ENCODE results near the gene SPATA9. TPM values are rescaled to one million over a fixed set of nuclear protein-coding genes. Genes with fewer than 3 reads are reported as not detected.
"Not testable (repeated sequence)": the region's sequence is repeated elsewhere in the genome, so short reads cannot be mapped to it uniquely, and the experiment has no call there.

The SPATA9 gene
- total RNA-seq, 2 donors from 2014 or later, result not detected

GRCh38 chr5:95723632-95724369, 41.0 kb upstream of the SPATA9 start:
- H3K9me3 Mint-ChIP-seq, result no peaks in the 10 kb centered on the region
- no peaks in the 10 kb centered on the region for H3K4me1 Mint-ChIP-seq
- ATAC-seq (replicated peaks), result no peak
- no peak overlapping the region for H3K27ac Mint-ChIP-seq
- H3K27me3 Mint-ChIP-seq, result no peaks in the 10 kb centered on the region
- H3K36me3 Mint-ChIP-seq (ENCODE audit: low read depth), result no peaks in the 10 kb centered on the region
- H3K4me3 Mint-ChIP-seq, result no peak overlapping the region

DNA sequence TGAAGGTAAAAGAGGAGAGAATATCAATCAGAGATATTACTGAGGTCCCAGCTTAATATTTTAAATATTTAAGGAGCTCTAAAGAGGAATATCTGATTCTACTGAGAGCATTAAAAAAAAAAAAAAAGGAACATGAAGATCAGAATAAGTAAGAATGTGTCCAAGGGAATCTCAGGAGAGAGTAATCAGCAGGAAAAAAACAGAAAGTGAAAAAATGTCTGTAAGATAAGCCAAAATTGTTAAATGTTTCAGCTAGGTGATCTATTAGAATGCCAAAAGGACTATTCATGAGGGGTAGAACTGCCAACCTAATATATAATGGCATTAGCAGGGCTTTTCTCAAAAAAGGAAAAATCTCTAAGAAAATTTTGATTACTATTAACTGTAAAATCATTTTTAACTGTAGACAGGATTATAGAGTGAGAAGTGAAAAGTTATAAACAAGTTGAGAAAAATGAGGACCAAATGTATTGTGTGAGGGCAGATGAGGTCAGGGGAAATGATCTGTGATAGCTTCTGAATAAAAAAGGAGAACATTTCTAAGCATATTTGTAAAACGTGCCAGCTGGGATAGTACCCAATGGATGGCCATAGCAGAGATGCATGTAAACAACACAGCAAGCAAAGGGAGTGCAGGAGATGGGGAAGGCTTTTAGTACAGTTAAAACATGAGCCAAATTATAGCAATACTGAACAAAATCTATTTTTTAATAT, 38.9 kb upstream of the SPATA9 start:
- no peaks in the 10 kb centered on the region for H3K27me3 Mint-ChIP-seq
- H3K9me3 Mint-ChIP-seq, result no peaks in the 10 kb centered on the region
- no peak for ATAC-seq (replicated peaks)
- no peaks in the 10 kb centered on the region for H3K4me1 Mint-ChIP-seq
- H3K27ac Mint-ChIP-seq, result no peak overlapping the region
- H3K36me3 Mint-ChIP-seq (ENCODE audit: low read depth), result no peaks in the 10 kb centered on the region
- H3K4me3 Mint-ChIP-seq, result no peak overlapping the region

GRCh38 chr5:95720094-95720786, 37.4 kb upstream of the SPATA9 start:
- no peaks in the 10 kb centered on the region for H3K9me3 Mint-ChIP-seq

GRCh38 chr5:95718738-95719137, 35.9 kb upstream of the SPATA9 start:
- no peak overlapping the region for H3K27ac Mint-ChIP-seq
- H3K9me3 Mint-ChIP-seq, result no peaks in the 10 kb centered on the region
- H3K36me3 Mint-ChIP-seq (ENCODE audit: low read depth), result no peaks in the 10 kb centered on the region
- no peak overlapping the region for H3K4me3 Mint-ChIP-seq
- peaks cover 15% of the 10 kb centered on the region for H3K4me1 Mint-ChIP-seq
- H3K27me3 Mint-ChIP-seq, result no peaks in the 10 kb centered on the region
- ATAC-seq (replicated peaks), result no peak

More at GRCh38 chr5:95720094-95720786, 37.4 kb upstream of the SPATA9 start:
- Mint-ChIP-seq H3K4me3 (no peak overlapping the region), H3K36me3 (ENCODE audit: low read depth) (no peaks in the 10 kb centered on the region), H3K27ac (no peak overlapping the region), H3K27me3 (no peaks in the 10 kb centered on the region), H3K4me1 (peaks cover 14% of the 10 kb centered on the region)
- no peak for ATAC-seq (replicated peaks)

DNA sequence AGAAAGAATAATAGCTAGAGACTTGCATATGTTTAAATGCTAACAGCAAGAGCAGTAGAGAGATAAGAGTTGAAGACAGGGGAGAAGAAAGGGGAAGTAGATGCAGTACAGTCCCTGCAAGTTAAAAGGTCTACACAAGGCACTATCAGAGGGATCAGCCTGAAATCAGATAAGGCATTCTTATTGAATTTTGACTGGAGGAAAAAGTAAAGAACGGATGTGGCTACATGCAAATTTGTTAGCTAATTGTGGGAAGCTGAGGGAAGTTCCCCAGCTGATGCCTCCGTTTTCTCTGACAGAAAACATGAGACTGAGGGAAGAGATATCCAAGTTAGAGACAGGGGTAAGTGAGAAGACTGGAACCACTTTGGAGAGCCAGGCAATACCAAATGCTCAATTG, 35.4 kb upstream of the SPATA9 start:
- Mint-ChIP-seq H3K36me3 (ENCODE audit: low read depth) (no peaks in the 10 kb centered on the region), H3K27ac (no peak overlapping the region), H3K27me3 (no peaks in the 10 kb centered on the region), H3K4me3 (no peak overlapping the region), H3K9me3 (no peaks in the 10 kb centered on the region), H3K4me1 (peaks cover 15% of the 10 kb centered on the region)
- peak; percentile 82 for ATAC-seq (replicated peaks)

GRCh38 chr5:95717439-95717838, 34.6 kb upstream of the SPATA9 start:
- no peaks in the 10 kb centered on the region for H3K27me3 Mint-ChIP-seq
- peaks cover 15% of the 10 kb centered on the region for H3K4me1 Mint-ChIP-seq
- no peak overlapping the region for H3K27ac Mint-ChIP-seq
- ATAC-seq (replicated peaks), result no peak
- no peak overlapping the region for H3K4me3 Mint-ChIP-seq
- H3K36me3 Mint-ChIP-seq (ENCODE audit: low read depth), result no peaks in the 10 kb centered on the region
- no peaks in the 10 kb centered on the region for H3K9me3 Mint-ChIP-seq

DNA sequence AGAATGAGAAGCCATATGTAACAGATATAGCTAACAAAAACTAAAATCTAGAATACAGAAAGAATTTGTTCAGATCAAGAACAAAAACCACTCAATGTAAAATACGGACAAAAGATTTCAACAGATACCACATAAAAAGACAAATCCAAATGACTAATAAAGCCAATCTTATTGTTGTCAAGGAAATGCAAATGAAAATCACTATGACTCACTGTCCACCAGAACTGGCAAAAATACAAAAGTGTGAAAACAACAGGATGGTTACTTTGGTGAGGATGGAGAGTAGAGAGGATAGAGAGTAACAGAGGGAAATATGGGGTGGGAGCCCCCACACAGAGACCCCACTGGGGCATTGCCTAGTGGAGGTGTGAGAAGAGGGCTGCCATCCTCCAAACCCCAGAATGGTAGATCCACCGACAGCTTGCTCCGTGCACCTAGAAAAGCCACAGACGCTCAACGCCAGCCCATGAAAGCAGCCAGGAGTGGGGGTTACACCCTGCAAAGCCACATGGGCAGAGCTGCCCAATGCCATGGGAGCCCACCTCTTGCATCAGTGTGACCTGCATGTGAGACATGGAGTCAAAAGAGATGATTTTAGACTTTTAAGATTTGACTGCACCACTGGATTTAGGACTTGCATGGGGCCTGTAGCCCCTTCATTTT, 33.1 kb upstream of the SPATA9 start:
- H3K36me3 Mint-ChIP-seq (ENCODE audit: low read depth), result no peaks in the 10 kb centered on the region
- peaks cover 15% of the 10 kb centered on the region for H3K4me1 Mint-ChIP-seq
- peak; percentile 60 for ATAC-seq (replicated peaks)
- no peaks in the 10 kb centered on the region for H3K9me3 Mint-ChIP-seq
- peak overlapping the region; percentile 65 for H3K27ac Mint-ChIP-seq
- no peaks in the 10 kb centered on the region for H3K27me3 Mint-ChIP-seq
- peak overlapping the region; percentile 10 for H3K4me3 Mint-ChIP-seq

DNA sequence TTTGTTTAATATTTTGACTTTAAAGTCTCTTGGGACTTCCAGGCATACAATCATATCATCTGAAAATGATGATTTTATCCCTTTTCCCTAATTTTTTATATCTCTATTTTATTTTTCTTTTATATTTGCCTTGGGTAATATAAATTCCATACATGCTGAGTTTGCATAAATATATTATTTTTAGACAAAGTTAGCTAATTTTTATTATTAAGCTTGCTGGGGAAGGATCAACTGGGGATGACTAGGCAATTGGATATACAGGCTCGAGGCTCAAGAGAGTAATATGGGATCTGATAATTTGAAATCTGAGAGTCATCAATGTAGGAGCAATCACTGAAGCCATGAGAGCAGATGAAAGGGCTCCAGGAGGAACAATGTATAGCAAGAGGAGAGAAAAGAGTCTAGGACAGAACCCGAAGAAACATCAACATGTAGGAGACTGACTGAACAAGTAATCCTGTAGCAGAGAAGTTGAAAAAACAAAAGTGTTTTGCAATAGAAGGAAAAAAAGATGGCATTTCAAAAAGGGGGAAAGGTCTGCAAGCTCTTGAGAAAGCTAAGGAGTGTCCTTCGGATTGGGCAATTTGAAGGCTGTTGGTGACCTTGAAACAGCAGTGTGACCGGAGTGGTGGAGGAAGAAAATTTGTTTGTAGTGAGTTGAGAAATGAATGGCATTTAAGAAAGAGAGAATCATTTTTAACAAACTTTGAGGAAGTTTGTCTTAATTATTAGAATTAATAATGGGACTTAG, 31.3 kb upstream of the SPATA9 start:
- no peaks in the 10 kb centered on the region for H3K9me3 Mint-ChIP-seq
- ATAC-seq (replicated peaks), result no peak
- no peak overlapping the region for H3K27ac Mint-ChIP-seq
- peaks cover 15% of the 10 kb centered on the region for H3K4me1 Mint-ChIP-seq
- no peak overlapping the region for H3K4me3 Mint-ChIP-seq
- no peaks in the 10 kb centered on the region for H3K27me3 Mint-ChIP-seq
- H3K36me3 Mint-ChIP-seq (ENCODE audit: low read depth), result no peaks in the 10 kb centered on the region

DNA sequence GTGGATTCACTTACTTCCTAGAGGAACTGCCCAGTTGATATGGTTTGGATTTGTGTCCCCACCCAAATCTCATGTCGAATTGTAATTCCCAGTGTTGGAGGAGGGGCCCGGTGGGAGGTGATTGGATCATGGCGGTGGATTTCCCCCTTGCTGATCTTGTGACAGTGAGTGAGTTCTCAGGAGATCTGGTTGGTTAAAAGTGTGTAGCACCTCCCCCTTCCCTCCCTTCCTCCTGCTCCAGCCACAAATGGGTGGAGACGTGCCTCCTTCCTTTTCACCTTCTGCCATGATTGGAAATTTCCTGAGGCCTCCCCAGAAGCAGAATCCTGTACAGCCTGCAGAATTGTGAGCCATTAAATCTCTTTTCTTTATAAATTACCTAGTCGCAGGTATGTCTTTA, 30.5 kb upstream of the SPATA9 start:
- not testable (repeated sequence) for ATAC-seq (replicated peaks); H3K27ac Mint-ChIP-seq

DNA sequence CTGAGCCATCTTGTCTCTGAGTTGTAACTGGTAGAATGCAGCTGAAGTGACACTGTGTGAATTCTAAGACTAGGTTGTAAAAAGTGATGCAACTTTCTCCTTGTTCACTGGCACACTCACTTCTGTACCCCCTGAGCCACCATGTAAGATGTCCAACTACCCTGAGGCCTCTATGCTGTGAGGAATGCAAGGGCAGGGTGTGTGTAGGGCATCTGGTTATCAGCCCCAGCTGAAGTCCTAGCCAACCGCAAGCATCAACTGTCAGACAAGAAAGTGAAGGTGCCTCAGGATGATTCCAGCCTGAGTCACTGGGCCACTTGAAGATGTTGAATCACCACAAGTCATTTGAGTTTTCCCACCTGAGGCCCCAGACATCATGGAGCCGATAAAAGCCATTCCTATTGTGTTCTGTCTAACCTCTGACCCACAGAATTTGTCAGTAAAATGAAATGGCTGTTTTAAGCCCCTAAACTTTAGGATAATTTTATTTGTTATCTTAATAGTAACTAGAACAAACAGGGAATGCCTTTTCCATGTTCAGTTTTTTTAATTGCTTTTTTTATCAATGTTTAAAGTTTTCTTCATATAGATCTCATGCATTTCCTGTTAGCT, 29.7 kb upstream of the SPATA9 start:
- Mint-ChIP-seq H3K4me3 (no peak overlapping the region), H3K4me1 (peaks cover 15% of the 10 kb centered on the region), H3K27me3 (peaks cover 2% of the 10 kb centered on the region), H3K36me3 (ENCODE audit: low read depth) (no peaks in the 10 kb centered on the region), H3K27ac (no peak overlapping the region), H3K9me3 (no peaks in the 10 kb centered on the region)
- ATAC-seq (replicated peaks), result peak; percentile 87

More for the DNA sequence above, 30.5 kb upstream of the SPATA9 start:
- not testable (repeated sequence) for H3K9me3 Mint-ChIP-seq; H3K36me3 Mint-ChIP-seq (ENCODE audit: low read depth); H3K27me3 Mint-ChIP-seq; H3K4me3 Mint-ChIP-seq
- H3K4me1 Mint-ChIP-seq, result peaks cover 15% of the 10 kb centered on the region

DNA sequence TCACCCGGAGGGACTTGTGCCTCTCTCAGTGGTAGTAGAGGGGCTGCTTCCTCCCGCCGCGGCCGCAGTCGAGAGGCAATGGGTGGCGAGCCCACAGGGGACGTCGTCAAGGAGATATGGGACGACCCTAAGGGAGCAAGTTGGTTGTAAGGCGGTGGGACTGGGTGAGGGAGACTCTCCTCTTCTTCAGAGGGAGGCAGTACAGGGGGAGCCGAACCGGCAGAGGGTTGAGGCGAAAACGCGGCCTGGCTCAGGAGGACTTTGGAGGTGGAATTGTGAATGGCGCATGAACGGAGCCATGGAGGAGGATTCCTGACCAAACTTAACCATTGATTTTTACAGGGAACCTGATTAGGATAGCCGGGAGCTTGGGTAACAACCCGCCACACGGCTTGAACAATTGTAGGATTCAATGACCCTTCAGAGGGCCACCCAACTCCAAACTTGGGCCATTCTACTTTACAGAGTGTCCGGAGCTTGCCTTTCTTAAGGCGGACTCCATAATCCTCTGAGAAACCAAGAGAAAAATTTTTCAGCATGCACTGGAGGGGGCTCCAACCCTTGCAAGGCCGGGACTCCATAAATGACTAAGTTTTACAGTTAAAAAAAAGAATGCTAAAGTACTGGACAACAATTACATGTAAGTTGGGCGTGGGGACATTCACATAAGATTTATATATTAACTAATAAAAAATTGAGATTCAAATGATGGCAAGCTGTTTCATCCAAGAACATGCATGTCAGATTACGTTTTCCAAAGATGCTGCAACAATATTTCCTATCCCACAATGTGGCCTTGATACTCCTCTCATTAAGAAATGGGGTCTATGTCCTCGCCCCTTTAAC, 28.9 kb upstream of the SPATA9 start:
- Mint-ChIP-seq H3K4me3 (no peak overlapping the region), H3K27me3 (peaks cover 6% of the 10 kb centered on the region), H3K27ac (no peak overlapping the region), H3K4me1 (peaks cover 15% of the 10 kb centered on the region), H3K9me3 (no peaks in the 10 kb centered on the region), H3K36me3 (ENCODE audit: low read depth) (no peaks in the 10 kb centered on the region)
- no peak for ATAC-seq (replicated peaks)

DNA sequence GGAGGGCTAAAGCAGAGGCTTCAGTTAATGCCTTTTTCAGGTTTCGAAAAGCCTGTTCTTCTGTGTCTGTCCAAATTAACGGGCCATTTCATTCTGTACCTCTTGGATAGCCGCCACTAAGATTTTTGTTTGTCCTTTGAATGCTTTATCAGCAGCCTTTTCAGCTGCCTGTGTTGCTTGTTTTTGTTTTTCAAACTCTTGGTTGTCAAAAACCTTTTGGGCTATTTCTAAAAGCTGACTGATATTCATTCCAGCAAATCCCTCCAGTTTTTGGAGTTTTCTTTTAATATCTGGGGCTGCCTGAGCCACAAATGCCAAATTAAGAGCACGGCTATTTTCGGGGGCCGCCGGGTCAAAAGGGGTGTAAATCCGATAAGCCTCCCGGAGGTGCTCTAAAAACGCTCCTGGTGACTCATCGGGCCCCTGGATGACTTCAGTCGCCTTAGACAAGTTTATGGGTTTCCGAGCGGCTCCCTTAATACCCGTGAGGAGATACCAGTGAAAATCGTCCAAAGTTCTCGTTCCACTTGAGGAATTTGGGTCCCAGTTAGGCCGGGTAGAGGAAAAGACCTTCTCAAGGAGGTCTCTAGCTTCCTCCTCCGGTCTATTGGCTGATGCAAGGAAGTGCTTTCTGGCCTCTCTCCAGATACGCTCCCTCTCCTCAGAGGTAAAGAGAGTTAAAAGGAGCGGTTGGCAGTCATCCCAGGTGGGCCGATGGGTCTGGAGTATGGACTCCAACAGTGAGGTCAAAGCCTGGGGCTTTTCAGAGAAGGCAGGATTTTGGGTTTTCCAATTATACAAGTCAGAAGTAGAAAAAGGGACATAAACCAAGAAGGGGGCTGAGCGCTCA, 28.1 kb upstream of the SPATA9 start:
- not testable (repeated sequence) for ATAC-seq (replicated peaks); H3K27me3 Mint-ChIP-seq

More for the DNA sequence above, 28.1 kb upstream of the SPATA9 start:
- not testable (repeated sequence) for H3K4me1 Mint-ChIP-seq; H3K36me3 Mint-ChIP-seq (ENCODE audit: low read depth); H3K27ac Mint-ChIP-seq; H3K4me3 Mint-ChIP-seq; H3K9me3 Mint-ChIP-seq

All from activated T-helper 17 cell treated with anti-CD3 and anti-CD28 coated beads, Interleukin-2, amount 50 U/mL, for 72 hours (primary cell).